Measurements from ENCODE around the gene SPNS1. TPM values are rescaled to one million over a fixed set of nuclear protein-coding genes. Genes with fewer than 3 reads are reported as not detected.
"Not testable (repeated sequence)": the region's sequence is repeated elsewhere in the genome, so short reads cannot be mapped to it uniquely, and the experiment has no call there.

Gene SPNS1
- total RNA-seq, 1 experiment from 2014 or later: 61.3 TPM

- TF ChIP-seq, protein P1, sequence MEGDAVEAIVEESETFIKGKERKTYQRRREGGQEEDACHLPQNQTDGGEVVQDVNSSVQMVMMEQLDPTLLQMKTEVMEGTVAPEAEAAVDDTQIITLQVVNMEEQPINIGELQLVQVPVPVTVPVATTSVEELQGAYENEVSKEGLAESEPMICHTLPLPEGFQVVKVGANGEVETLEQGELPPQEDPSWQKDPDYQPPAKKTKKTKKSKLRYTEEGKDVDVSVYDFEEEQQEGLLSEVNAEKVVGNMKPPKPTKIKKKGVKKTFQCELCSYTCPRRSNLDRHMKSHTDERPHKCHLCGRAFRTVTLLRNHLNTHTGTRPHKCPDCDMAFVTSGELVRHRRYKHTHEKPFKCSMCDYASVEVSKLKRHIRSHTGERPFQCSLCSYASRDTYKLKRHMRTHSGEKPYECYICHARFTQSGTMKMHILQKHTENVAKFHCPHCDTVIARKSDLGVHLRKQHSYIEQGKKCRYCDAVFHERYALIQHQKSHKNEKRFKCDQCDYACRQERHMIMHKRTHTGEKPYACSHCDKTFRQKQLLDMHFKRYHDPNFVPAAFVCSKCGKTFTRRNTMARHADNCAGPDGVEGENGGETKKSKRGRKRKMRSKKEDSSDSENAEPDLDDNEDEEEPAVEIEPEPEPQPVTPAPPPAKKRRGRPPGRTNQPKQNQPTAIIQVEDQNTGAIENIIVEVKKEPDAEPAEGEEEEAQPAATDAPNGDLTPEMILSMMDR (IDR thresholded peaks at IDR 0.05; ENCODE audit: insufficient read depth in 1 of 2, low read depth in 1 of 2, low read length in 1 of 2, severe bottlenecking in 1 of 2, unreplicated experiment in 1 of 2): peak in 1 of 2 experiments; percentile 25
- intact Hi-C loops (cut with micrococcal nuclease; ENCODE audit: unreplicated experiment); H3K36me3 ChIP-seq (ENCODE audit: control insufficient read depth, insufficient read depth, low read length); H3K4me3 Mint-ChIP-seq (ENCODE audit: unreplicated experiment); H3K27me3 Mint-ChIP-seq (ENCODE audit: insufficient read depth, unreplicated experiment); H3K4me1 ChIP-seq; H3K9me3 ChIP-seq; POLR2A ChIA-PET; H3K4me3 ChIP-seq (ENCODE audit: low read depth, low read length); BruUV-seq (replicated peaks); CTCF ChIA-PET; H3K9me3 Mint-ChIP-seq (ENCODE audit: unreplicated experiment); H3K27ac Mint-ChIP-seq (ENCODE audit: unreplicated experiment); H3K27me3 ChIP-seq (replicated peaks; ENCODE audit: control insufficient read depth, insufficient read depth, low read length): not testable (repeated sequence)
- DNase-seq: peak in 1 of 2 experiments; percentile 12
- Mint-ChIP-seq H3K36me3 (ENCODE audit: insufficient read depth, unreplicated experiment) (peaks cover 14% of the 10 kb centered on the region), H3K4me1 (ENCODE audit: low read depth, unreplicated experiment) (peaks cover 12% of the 10 kb centered on the region)
Measured at GRCh38 chr16:28980330-28980729, 5.8 kb downstream of the SPNS1 start.

GRCh38 chr16:28980929-28981328 is 6.4 kb downstream of the SPNS1 start:
- DNase-seq: no peak
- no peak overlapping the region for H3K4me3 ChIP-seq (ENCODE audit: low read depth, low read length)
- no peaks in the 10 kb centered on the region for H3K27me3 ChIP-seq (replicated peaks; ENCODE audit: control insufficient read depth, insufficient read depth, low read length)
- H3K9me3 ChIP-seq: no peaks in the 10 kb centered on the region
- intact Hi-C loops (cut with micrococcal nuclease; ENCODE audit: unreplicated experiment): no loop called here
- CTCF ChIA-PET: interaction anchor here (0.6 kb wide), 1 partner anchor 61 kb away, joined by 3 read pairs; no protein-coding TSS in a partner anchor
- Mint-ChIP-seq H3K36me3 (ENCODE audit: insufficient read depth, unreplicated experiment) (peaks cover 17% of the 10 kb centered on the region), H3K9me3 (ENCODE audit: unreplicated experiment) (no peaks in the 10 kb centered on the region), H3K4me1 (ENCODE audit: low read depth, unreplicated experiment) (peaks cover 7% of the 10 kb centered on the region), H3K27me3 (ENCODE audit: insufficient read depth, unreplicated experiment) (no peaks in the 10 kb centered on the region), H3K4me3 (ENCODE audit: unreplicated experiment) (no peak overlapping the region), H3K27ac (ENCODE audit: unreplicated experiment) (no peak overlapping the region)
- peaks cover 1% of the 10 kb centered on the region for H3K36me3 ChIP-seq (ENCODE audit: control insufficient read depth, insufficient read depth, low read length)
- BruUV-seq (replicated peaks): no TSS peak
- POLR2A ChIA-PET: no interaction called here
- H3K4me1 ChIP-seq: no peaks in the 10 kb centered on the region
- TF ChIP-seq, protein P1 (IDR thresholded peaks at IDR 0.05; ENCODE audit: insufficient read depth in 1 of 2, low read depth in 1 of 2, low read length in 1 of 2, severe bottlenecking in 1 of 2, unreplicated experiment in 1 of 2): no peak

DNA sequence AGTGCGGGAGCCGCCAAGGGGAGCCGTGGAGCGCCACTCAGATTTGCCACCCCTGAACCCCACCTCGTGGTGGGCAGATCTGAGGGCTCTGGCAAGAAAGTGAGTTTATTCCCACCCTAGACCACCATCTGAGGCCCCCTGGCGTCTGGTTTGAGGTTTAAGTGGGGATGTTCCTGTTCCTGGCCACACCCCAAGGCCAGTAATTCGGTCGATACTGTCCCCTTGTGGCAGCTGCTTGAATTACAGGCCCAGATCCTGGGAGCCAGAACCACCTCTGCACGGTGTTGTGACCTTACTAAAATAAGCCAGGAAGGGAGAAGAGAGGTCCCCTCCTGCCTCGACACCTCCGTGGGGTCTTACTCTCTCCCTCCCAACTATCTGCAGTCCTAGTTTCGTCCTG is 6.9 kb downstream of the SPNS1 start:
- Histone ChIP-seq H3K4me3 (ENCODE audit: low read depth, low read length) (no peak overlapping the region), H3K4me1 (no peaks in the 10 kb centered on the region), H3K9me3 (no peaks in the 10 kb centered on the region), H3K36me3 (ENCODE audit: control insufficient read depth, insufficient read depth, low read length) (peaks cover 1% of the 10 kb centered on the region), H3K27me3 (replicated peaks; ENCODE audit: control insufficient read depth, insufficient read depth, low read length) (no peaks in the 10 kb centered on the region)
- Mint-ChIP-seq H3K27me3 (ENCODE audit: insufficient read depth, unreplicated experiment) (no peaks in the 10 kb centered on the region), H3K27ac (ENCODE audit: unreplicated experiment) (no peak overlapping the region), H3K9me3 (ENCODE audit: unreplicated experiment) (no peaks in the 10 kb centered on the region), H3K36me3 (ENCODE audit: insufficient read depth, unreplicated experiment) (peaks cover 17% of the 10 kb centered on the region), H3K4me1 (ENCODE audit: low read depth, unreplicated experiment) (peaks cover 7% of the 10 kb centered on the region), H3K4me3 (ENCODE audit: unreplicated experiment) (no peak overlapping the region)
- intact Hi-C loops (cut with micrococcal nuclease; ENCODE audit: unreplicated experiment): no loop called here
- TF ChIP-seq, protein P1 (IDR thresholded peaks at IDR 0.05; ENCODE audit: insufficient read depth in 1 of 2, low read depth in 1 of 2, low read length in 1 of 2, severe bottlenecking in 1 of 2, unreplicated experiment in 1 of 2): peak; percentile 35 to 66
- BruUV-seq (replicated peaks): no TSS peak
- peak in 1 of 2 experiments; percentile 31 for DNase-seq
- ChIA-PET CTCF (interaction anchor here (0.6 kb wide), 1 partner anchor 62 kb away, joined by 3 read pairs; no protein-coding TSS in a partner anchor), POLR2A (no interaction called here)

All from Caco-2 (cell line).